ENCODE measurements around the gene SWAP70. TPM values are rescaled to one million over a fixed set of nuclear protein-coding genes. Genes with fewer than 3 reads are reported as not detected.

Gene SWAP70
- polyA plus RNA-seq, 3 donors: 10.9 to 26.4 (median 13.8) TPM

- no peaks in the 10 kb centered on the region for H3K9me3 ChIP-seq (replicated peaks in 1 of 2; ENCODE audit: control insufficient read depth in 1 of 2, insufficient read depth in 1 of 2, low read length in 2 of 2)
- peak overlapping the region in 1 of 7 donors; percentile 26 for H3K27ac Mint-ChIP-seq
- H3K9ac ChIP-seq (ENCODE audit: insufficient read depth, low read length, poor library complexity, severe bottlenecking): no peak overlapping the region
- H3K36me3 ChIP-seq (replicated peaks in 1 of 2; ENCODE audit: control insufficient read depth in 1 of 2, insufficient read depth in 2 of 2, low read length in 2 of 2): peaks cover 6 to 28% of the 10 kb centered on the region in 2 donors
- H3K4me1 Mint-ChIP-seq: peaks cover 23% of the 10 kb centered on the region
- H3K4me2 ChIP-seq (replicated peaks; ENCODE audit: extremely low read depth, low read length, poor library complexity, severe bottlenecking): no peak overlapping the region
- H3K27ac ChIP-seq (ENCODE audit: low read depth in 1 of 2, low read length in 2 of 2): no peak overlapping the region
- TF ChIP-seq CTCF (IDR thresholded peaks at IDR 0.05): no peak
- H3K79me2 ChIP-seq (ENCODE audit: insufficient read depth, low read length): peaks cover 20% of the 10 kb centered on the region
- H3K27me3 ChIP-seq (ENCODE audit: control insufficient read depth in 2 of 2, insufficient read depth in 2 of 2, low read length in 2 of 2): no peaks in the 10 kb centered on the region
- no peak for DNase-seq
- peaks cover 21 to 24% of the 10 kb centered on the region in 2 donors for H3K4me1 ChIP-seq (ENCODE audit: control insufficient read depth in 1 of 2, insufficient read depth in 2 of 2, low read length in 2 of 2)
- H3K4me3 ChIP-seq (replicated peaks in 1 of 3; ENCODE audit: low read depth in 2 of 3, low read length in 3 of 3): no peak overlapping the region
- H3K27me3 Mint-ChIP-seq (ENCODE audit: low read depth in 3 of 3): peaks cover 0 to 2% (median 0%) of the 10 kb centered on the region in 3 donors
- H4K20me1 ChIP-seq (ENCODE audit: insufficient read depth, low read length): peaks cover 5% of the 10 kb centered on the region
- no peak overlapping the region for H2AFZ ChIP-seq (ENCODE audit: insufficient read depth, low read depth, low read length, poor library complexity, severe bottlenecking)
- WGBS (ENCODE audit: insufficient coverage): 93% methylated on average over 2 of the region's 2 CpGs
- intact Hi-C loops (cut with micrococcal nuclease): no loop called here
- H3K9me3 Mint-ChIP-seq: peaks cover 0 to 2% (median 0%) of the 10 kb centered on the region in 7 donors
- H3K4me3 Mint-ChIP-seq: no peak overlapping the region
- H3K36me3 Mint-ChIP-seq: peaks cover 16 to 33% of the 10 kb centered on the region in 2 donors
These were observed 59.0 kb downstream of the SWAP70 start for GRCh38 chr11:9722893-9723292.

- no peak for TF ChIP-seq CTCF (IDR thresholded peaks at IDR 0.05)
- Mint-ChIP-seq H3K27me3 (ENCODE audit: low read depth in 3 of 3) (peaks cover 0 to 2% (median 0%) of the 10 kb centered on the region in 3 donors), H3K4me3 (no peak overlapping the region), H3K4me1 (no peaks in the 10 kb centered on the region), H3K36me3 (peaks cover 33 to 58% of the 10 kb centered on the region in 2 donors), H3K27ac (peak overlapping the region in 2 of 7 donors; percentile 8 to 61), H3K9me3 (peaks cover 0 to 2% (median 0%) of the 10 kb centered on the region in 7 donors)
- Histone ChIP-seq H3K9me3 (replicated peaks in 1 of 2; ENCODE audit: control insufficient read depth in 1 of 2, insufficient read depth in 1 of 2, low read length in 2 of 2) (no peaks in the 10 kb centered on the region), H3K4me1 (ENCODE audit: control insufficient read depth in 1 of 2, insufficient read depth in 2 of 2, low read length in 2 of 2) (no peaks in the 10 kb centered on the region), H4K20me1 (ENCODE audit: insufficient read depth, low read length) (no peaks in the 10 kb centered on the region), H3K4me2 (replicated peaks; ENCODE audit: extremely low read depth, low read length, poor library complexity, severe bottlenecking) (no peak overlapping the region), H3K27ac (ENCODE audit: low read depth in 1 of 2, low read length in 2 of 2) (no peak overlapping the region), H3K36me3 (replicated peaks in 1 of 2; ENCODE audit: control insufficient read depth in 1 of 2, insufficient read depth in 2 of 2, low read length in 2 of 2) (peaks cover 18 to 63% of the 10 kb centered on the region in 2 donors), H3K9ac (ENCODE audit: insufficient read depth, low read length, poor library complexity, severe bottlenecking) (no peak overlapping the region), H3K79me2 (ENCODE audit: insufficient read depth, low read length) (no peaks in the 10 kb centered on the region), H2AFZ (ENCODE audit: insufficient read depth, low read depth, low read length, poor library complexity, severe bottlenecking) (no peak overlapping the region), H3K4me3 (replicated peaks in 1 of 3; ENCODE audit: low read depth in 2 of 3, low read length in 3 of 3) (no peak overlapping the region), H3K27me3 (ENCODE audit: control insufficient read depth in 2 of 2, insufficient read depth in 2 of 2, low read length in 2 of 2) (no peaks in the 10 kb centered on the region)
- no peak for DNase-seq
- WGBS (ENCODE audit: insufficient coverage): no CpG with 5 or more reads among the region's 3 CpGs
- intact Hi-C loops (cut with micrococcal nuclease): no loop called here
These were observed 62.6 kb downstream of the SWAP70 start for GRCh38 chr11:9726321-9727022.

Measured in CD14-positive monocyte (primary cell).